Nephron progenitor cell (in vitro differentiated cells): ENCODE data around the gene BABAM2.

Experiments
- DNase-seq: peaks from one replicate; pipeline ENCODE4 v3.0.0; 2021
- H3K27ac Mint-ChIP-seq: 2 replicates; pipeline ENCODE4 v1.8.0; 2021; ENCODE audit warnings: mild to moderate bottlenecking, moderate library complexity, mixed read lengths
- H3K27me3 Mint-ChIP-seq: 2 replicates; pipeline ENCODE4 v1.8.0; 2021; ENCODE audit warnings: mild to moderate bottlenecking, low read depth, mixed read lengths; ENCODE audit not compliant: poor library complexity
- H3K36me3 Mint-ChIP-seq: 2 replicates; pipeline ENCODE4 v1.8.0; 2021; ENCODE audit warnings: low read depth, mixed read lengths
- H3K4me1 Mint-ChIP-seq: 2 replicates; pipeline ENCODE4 v1.8.0; 2021; ENCODE audit warnings: mixed read lengths
- H3K4me3 Mint-ChIP-seq: 2 replicates; pipeline ENCODE4 v1.8.0; 2021; ENCODE audit warnings: mild to moderate bottlenecking, moderate library complexity, mixed read lengths
- H3K9me3 Mint-ChIP-seq: 2 replicates; pipeline ENCODE4 v1.8.0; 2021; ENCODE audit warnings: mild to moderate bottlenecking, moderate library complexity, mixed read lengths
- CTCF ChIP-seq: fragments of 200-600 bp; sonication (generic); IDR thresholded peaks from 2 replicates; pipeline ENCODE4 v1.5.0; 2021; ENCODE audit warnings: antibody characterized with exemption

The BABAM2 gene

DNA sequence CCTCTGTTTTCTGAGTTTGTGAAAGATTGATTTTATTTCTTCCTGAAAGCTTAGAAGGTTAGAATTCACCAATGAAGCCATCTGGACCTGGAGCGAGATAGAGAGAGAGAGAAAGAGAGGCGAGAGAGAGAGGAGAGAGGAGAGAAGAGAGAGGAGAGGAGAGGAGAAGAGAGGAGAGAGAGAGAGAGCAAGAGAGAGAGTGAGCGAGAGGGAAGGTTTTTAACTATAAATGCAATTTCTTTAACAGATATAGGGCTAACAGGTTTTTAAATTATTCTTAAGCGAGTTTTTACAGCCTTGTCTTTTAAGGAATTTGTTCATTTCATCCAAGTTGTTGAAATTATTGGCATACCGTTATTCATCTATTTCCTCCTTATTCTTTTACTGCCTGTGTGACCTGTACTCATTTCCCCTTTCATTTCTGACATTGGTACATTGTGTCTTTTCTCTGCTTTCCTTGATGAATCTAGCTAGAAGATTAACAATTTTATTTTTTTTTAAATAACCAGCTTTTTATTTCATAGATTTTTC, 56.1 kb downstream of the BABAM2 start:
- Mint-ChIP-seq H3K9me3 (peaks cover 5% of the 10 kb centered on the region), H3K36me3 (peaks cover 18% of the 10 kb centered on the region), H3K4me3 (no peak overlapping the region), H3K27me3 (no peaks in the 10 kb centered on the region), H3K27ac (no peak overlapping the region), H3K4me1 (no peaks in the 10 kb centered on the region)
- TF ChIP-seq CTCF, result no peak
- no peak for DNase-seq

DNA sequence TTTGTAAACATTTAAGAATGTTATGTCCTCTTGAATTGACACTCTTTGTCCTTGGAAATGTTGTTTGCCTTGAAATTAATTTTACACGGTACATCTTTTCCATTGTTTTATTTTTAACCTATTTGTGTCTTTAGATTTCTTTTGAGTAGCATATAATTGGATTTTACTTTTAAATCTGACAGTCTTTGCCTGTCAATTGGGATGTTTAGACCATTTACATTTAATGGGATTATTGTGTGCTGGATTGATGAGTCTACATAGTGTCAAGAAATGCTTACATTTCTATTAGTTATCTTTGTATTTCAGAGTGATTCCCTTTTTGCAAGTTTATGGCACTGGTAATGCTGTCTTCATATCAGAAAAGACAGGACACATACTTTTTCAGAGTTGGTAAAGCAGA, 61.5 kb downstream of the BABAM2 start:
- no peak for DNase-seq
- no peak overlapping the region for H3K4me3 Mint-ChIP-seq
- peaks cover 3% of the 10 kb centered on the region for H3K27me3 Mint-ChIP-seq
- H3K36me3 Mint-ChIP-seq, result peaks cover 22% of the 10 kb centered on the region
- H3K4me1 Mint-ChIP-seq, result peaks cover 12% of the 10 kb centered on the region
- H3K27ac Mint-ChIP-seq, result no peak overlapping the region
- no peak for TF ChIP-seq CTCF
- H3K9me3 Mint-ChIP-seq, result peaks cover 12% of the 10 kb centered on the region

DNA sequence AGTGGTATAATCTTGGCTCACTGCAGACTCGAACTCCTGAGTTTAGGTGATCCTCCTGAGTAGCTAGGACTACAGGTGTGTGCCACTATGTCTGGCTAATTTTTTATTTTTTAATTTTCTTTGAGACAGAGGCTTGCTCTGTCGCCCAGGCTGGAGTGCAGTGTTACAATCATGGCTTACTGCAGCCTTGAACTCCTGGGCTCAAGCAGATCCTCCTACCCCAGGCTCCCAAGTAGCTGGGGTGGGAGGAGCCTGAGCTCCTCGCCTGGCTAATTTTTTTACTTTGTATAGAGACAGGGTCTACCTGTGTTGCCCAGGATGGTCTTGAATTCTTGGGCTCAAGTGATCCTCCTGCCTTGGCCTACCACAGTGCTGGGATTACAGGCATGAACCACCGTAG, 62.5 kb downstream of the BABAM2 start:
- TF ChIP-seq CTCF, result no peak
- no peak for DNase-seq
- Mint-ChIP-seq H3K4me1 (peaks cover 12% of the 10 kb centered on the region), H3K27ac (no peak overlapping the region), H3K9me3 (peaks cover 12% of the 10 kb centered on the region), H3K4me3 (no peak overlapping the region), H3K27me3 (peaks cover 3% of the 10 kb centered on the region), H3K36me3 (peaks cover 22% of the 10 kb centered on the region)

GRCh38 chr2:27954221-27954673, 63.7 kb downstream of the BABAM2 start:
- no peak overlapping the region for H3K4me3 Mint-ChIP-seq
- H3K4me1 Mint-ChIP-seq, result peaks cover 12% of the 10 kb centered on the region
- peaks cover 12% of the 10 kb centered on the region for H3K9me3 Mint-ChIP-seq
- no peak for DNase-seq
- H3K27me3 Mint-ChIP-seq, result peaks cover 3% of the 10 kb centered on the region
- H3K27ac Mint-ChIP-seq, result no peak overlapping the region
- TF ChIP-seq CTCF, result no peak
- H3K36me3 Mint-ChIP-seq, result peaks cover 18% of the 10 kb centered on the region

GRCh38 chr2:27954771-27955383, 64.3 kb downstream of the BABAM2 start:
- peaks cover 12% of the 10 kb centered on the region for H3K4me1 Mint-ChIP-seq

More at GRCh38 chr2:27954771-27955383, 64.3 kb downstream of the BABAM2 start:
- no peak for DNase-seq
- peaks cover 3% of the 10 kb centered on the region for H3K27me3 Mint-ChIP-seq
- H3K27ac Mint-ChIP-seq, result no peak overlapping the region
- H3K36me3 Mint-ChIP-seq, result peaks cover 18% of the 10 kb centered on the region
- no peak for TF ChIP-seq CTCF
- peaks cover 12% of the 10 kb centered on the region for H3K9me3 Mint-ChIP-seq
- H3K4me3 Mint-ChIP-seq, result no peak overlapping the region
